Natural killer cell (primary cell): ENCODE measurements around the gene COL19A1. TPM values are rescaled to one million over a fixed set of nuclear protein-coding genes. Genes with fewer than 3 reads are reported as not detected.

Source experiments
- ATAC-seq, 3 donors: fragments of 150-1000 bp in 2 of 3; fragments of 200-7000 bp in 1 of 3; cut with Tn5 transposase; 1 replicate in 1 of 3; 2 replicates in 2 of 3; pipeline ENCODE4 v1.10.0; 2021; ENCODE audit warnings: mild to moderate bottlenecking in 2 of 3, moderate library complexity in 2 of 3
- DNase-seq, 2 donors: peaks; one replicate each; pipeline versions ENCODE4 v3.0.0 to v3.0.0-alpha.2; 2013 to 2021; ENCODE audit warnings: mixed read lengths in 1 of 2
- H3K27ac ChIP-seq: one replicate; pipeline ENCODE4 v1.5.1; 2013; ENCODE audit warnings: mild to moderate bottlenecking, low read length
- H3K27me3 ChIP-seq: one replicate; pipeline ENCODE4 v1.6.1; 2013; ENCODE audit warnings: low read length; ENCODE audit not compliant: control insufficient read depth, insufficient read depth
- H3K36me3 ChIP-seq: one replicate; pipeline ENCODE4 v1.6.1; 2013; ENCODE audit warnings: low read length; ENCODE audit not compliant: control insufficient read depth, insufficient read depth
- H3K4me1 ChIP-seq: one replicate; pipeline ENCODE4 v1.6.1; 2013; ENCODE audit warnings: low read length; ENCODE audit not compliant: control insufficient read depth, insufficient read depth
- H3K4me3 ChIP-seq: one replicate; pipeline ENCODE4 v1.5.1; 2013; ENCODE audit warnings: low read length
- H3K9me3 ChIP-seq: one replicate; pipeline ENCODE4 v1.6.1; 2013; ENCODE audit warnings: low read length; ENCODE audit not compliant: control insufficient read depth, insufficient read depth
- H3K27ac Mint-ChIP-seq, 2 donors: one replicate each; pipeline ENCODE4 v1.8.0; 2022; ENCODE audit warnings: mild to moderate bottlenecking in 2 of 2, mixed read lengths in 2 of 2, moderate library complexity in 1 of 2
- H3K27me3 Mint-ChIP-seq, 2 donors: one replicate each; pipeline ENCODE4 v1.8.0; 2022; ENCODE audit warnings: low read depth in 2 of 2, mixed read lengths in 2 of 2
- H3K36me3 Mint-ChIP-seq: one replicate; pipeline ENCODE4 v1.8.0; 2022; ENCODE audit warnings: mixed read lengths
- H3K4me1 Mint-ChIP-seq, 2 donors: one replicate each; pipeline ENCODE4 v1.8.0; 2022; ENCODE audit warnings: mixed read lengths in 2 of 2
- H3K4me3 Mint-ChIP-seq: one replicate; pipeline ENCODE4 v1.8.0; 2022; ENCODE audit warnings: mild to moderate bottlenecking, moderate library complexity, mixed read lengths
- H3K9me3 Mint-ChIP-seq, 2 donors: one replicate each; pipeline ENCODE4 v1.8.0; 2022; ENCODE audit warnings: mixed read lengths in 2 of 2
- WGBS: methylation state at CpG from one replicate; pipeline ENCODE4 v1.1.7; 2013; ENCODE audit warnings: missing lambda C conversion rate; ENCODE audit not compliant: insufficient coverage; 5-methylcytosine and 5-hydroxymethylcytosine counted together
- intact Hi-C: fragments of 100-400 bp; cut with micrococcal nuclease; formaldehyde crosslinking; loops from one replicate; pipeline ENCODE4 v1.14.2; 2022
- total RNA-seq, 4 donors: library from RNA; stranded (reverse); fragments of 120-200 nt in 1 of 4; gene quantifications; one replicate each; pipeline versions ENCODE4 v1.2.3 to v1.2.4, GENCODE V29; 2013 to 2022
- TF ChIP-seq, protein P1 (sequence below): fragments of 200-600 bp; IDR thresholded peaks from one replicate; pipeline ENCODE4 v1.8.0; 2022; ENCODE audit warnings: antibody characterized with exemption

COL19A1 gene
- total RNA-seq, 3 donors from 2014 or later (not counting 1 experiment from before 2014, with no cell fraction given) = 0.07 to 0.33 (median 0.18) TPM

DNA sequence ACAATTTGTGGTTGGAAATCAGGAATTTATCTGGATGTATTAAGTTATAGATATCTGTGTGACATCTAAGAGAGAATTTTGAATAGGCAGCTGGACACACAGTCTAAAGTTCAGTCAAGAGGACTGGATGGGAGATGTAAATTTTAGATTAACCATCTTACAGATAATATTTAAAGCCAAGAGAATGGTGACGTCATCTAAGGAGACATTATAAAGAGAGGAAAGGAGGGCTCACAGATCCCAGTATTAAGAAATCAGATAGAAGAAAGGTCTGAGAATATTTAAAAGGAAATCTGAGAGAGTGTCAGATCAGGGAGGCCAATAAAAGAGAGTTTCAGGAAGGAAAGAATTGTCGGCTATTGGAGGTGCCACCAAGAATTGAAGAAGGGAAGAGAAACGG lies 9.4 kb downstream of the COL19A1 start:
- TF ChIP-seq, protein P1, sequence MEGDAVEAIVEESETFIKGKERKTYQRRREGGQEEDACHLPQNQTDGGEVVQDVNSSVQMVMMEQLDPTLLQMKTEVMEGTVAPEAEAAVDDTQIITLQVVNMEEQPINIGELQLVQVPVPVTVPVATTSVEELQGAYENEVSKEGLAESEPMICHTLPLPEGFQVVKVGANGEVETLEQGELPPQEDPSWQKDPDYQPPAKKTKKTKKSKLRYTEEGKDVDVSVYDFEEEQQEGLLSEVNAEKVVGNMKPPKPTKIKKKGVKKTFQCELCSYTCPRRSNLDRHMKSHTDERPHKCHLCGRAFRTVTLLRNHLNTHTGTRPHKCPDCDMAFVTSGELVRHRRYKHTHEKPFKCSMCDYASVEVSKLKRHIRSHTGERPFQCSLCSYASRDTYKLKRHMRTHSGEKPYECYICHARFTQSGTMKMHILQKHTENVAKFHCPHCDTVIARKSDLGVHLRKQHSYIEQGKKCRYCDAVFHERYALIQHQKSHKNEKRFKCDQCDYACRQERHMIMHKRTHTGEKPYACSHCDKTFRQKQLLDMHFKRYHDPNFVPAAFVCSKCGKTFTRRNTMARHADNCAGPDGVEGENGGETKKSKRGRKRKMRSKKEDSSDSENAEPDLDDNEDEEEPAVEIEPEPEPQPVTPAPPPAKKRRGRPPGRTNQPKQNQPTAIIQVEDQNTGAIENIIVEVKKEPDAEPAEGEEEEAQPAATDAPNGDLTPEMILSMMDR = no peak
- H3K4me3 Mint-ChIP-seq = no peak overlapping the region
- Histone ChIP-seq H3K36me3 (no peaks in the 10 kb centered on the region), H3K4me3 (no peak overlapping the region), H3K27me3 (no peaks in the 10 kb centered on the region), H3K4me1 (no peaks in the 10 kb centered on the region), H3K9me3 (no peaks in the 10 kb centered on the region), H3K27ac (no peak overlapping the region)
- DNase-seq = no peak
- no peak overlapping the region for H3K27ac Mint-ChIP-seq
- 84% methylated on average over 3 of the region's 3 CpGs for WGBS
- H3K27me3 Mint-ChIP-seq = peaks cover 4 to 16% of the 10 kb centered on the region in 2 donors
- no peaks in the 10 kb centered on the region for H3K9me3 Mint-ChIP-seq
- no peak for ATAC-seq
- no peaks in the 10 kb centered on the region for H3K36me3 Mint-ChIP-seq
- intact Hi-C loops = no loop called here
- H3K4me1 Mint-ChIP-seq = no peaks in the 10 kb centered on the region

DNA sequence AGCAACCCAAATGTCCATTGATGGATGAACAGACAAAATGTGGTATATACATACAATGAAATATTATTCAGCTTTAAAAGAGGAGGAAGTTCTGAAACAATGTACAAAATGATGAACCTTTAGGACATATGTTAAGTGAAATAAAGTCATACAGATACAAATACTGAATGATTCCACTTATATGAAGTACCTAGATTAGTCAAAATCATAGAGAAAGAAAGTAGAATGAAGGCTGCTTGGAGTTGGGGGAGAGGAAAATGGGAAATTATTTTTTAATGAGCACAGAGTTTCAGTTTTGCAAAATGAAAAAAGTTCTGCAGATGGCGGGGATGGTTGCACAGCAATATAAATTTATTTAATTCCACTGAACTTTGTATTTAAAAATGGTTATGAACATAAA lies 12.4 kb downstream of the COL19A1 start:
- no peak overlapping the region for H3K4me3 ChIP-seq
- intact Hi-C loops = no loop called here
- no peaks in the 10 kb centered on the region for H3K36me3 Mint-ChIP-seq

DNA sequence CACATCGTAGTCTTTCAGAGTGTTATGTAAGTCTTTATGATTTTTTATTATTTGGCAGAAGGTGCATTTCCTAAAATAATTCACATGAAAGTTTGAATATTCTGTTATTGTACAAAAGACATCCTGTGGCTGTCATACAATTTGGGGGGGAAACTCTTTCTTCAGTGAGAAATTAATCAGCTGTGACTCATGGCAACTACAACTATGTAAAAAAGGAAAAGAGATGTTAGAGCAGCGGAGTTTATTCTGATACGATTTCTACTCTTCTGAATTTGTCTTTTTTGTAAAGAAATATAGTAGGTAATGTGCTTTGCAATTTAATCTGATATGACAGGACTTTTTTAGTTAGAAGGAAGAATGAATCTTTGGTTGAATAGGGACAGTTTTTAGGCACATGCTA lies 14.2 kb downstream of the COL19A1 start:
- peak overlapping the region; percentile 93 for H3K27ac ChIP-seq
- Mint-ChIP-seq H3K27me3 (peaks cover 17 to 20% of the 10 kb centered on the region in 2 donors), H3K27ac (no peak overlapping the region)

More for the DNA sequence above, 12.4 kb downstream of the COL19A1 start:
- ATAC-seq (no peak), DNase-seq (no peak)
- H3K4me3 Mint-ChIP-seq = no peak overlapping the region
- H3K9me3 ChIP-seq = no peaks in the 10 kb centered on the region
- 63% methylated on average over 1 of the region's 1 CpG for WGBS
- no peak overlapping the region for H3K27ac Mint-ChIP-seq
- peaks cover 20 to 25% of the 10 kb centered on the region in 2 donors for H3K27me3 Mint-ChIP-seq
- no peaks in the 10 kb centered on the region for H3K36me3 ChIP-seq
- H3K4me1 Mint-ChIP-seq = no peaks in the 10 kb centered on the region
- no peaks in the 10 kb centered on the region for H3K27me3 ChIP-seq
- H3K4me1 ChIP-seq = no peaks in the 10 kb centered on the region
- no peaks in the 10 kb centered on the region for H3K9me3 Mint-ChIP-seq
- H3K27ac ChIP-seq = no peak overlapping the region
- TF ChIP-seq, protein P1 = no peak

More for the DNA sequence above, 14.2 kb downstream of the COL19A1 start:
- ATAC-seq (no peak), DNase-seq (no peak)
- TF ChIP-seq, protein P1 = no peak
- no peaks in the 10 kb centered on the region for H3K9me3 ChIP-seq
- no peaks in the 10 kb centered on the region for H3K4me1 ChIP-seq
- H3K9me3 Mint-ChIP-seq = no peaks in the 10 kb centered on the region
- 66% methylated on average over 2 of the region's 3 CpGs for WGBS
- H3K4me3 ChIP-seq = no peak overlapping the region
- no peaks in the 10 kb centered on the region for H3K36me3 Mint-ChIP-seq
- H3K4me1 Mint-ChIP-seq = no peaks in the 10 kb centered on the region
- peaks cover 2% of the 10 kb centered on the region for H3K27me3 ChIP-seq
- no peaks in the 10 kb centered on the region for H3K36me3 ChIP-seq
- H3K4me3 Mint-ChIP-seq = no peak overlapping the region
- intact Hi-C loops = no loop called here
